ENCODE results near the gene SLC9A9.

GRCh38 chr3:143363949-143364348 is 484.3 kb downstream of the SLC9A9 start:
- TF ChIP-seq JUND (IDR thresholded peaks at IDR 0.05) = no peak
- TF ChIP-seq CTCF (IDR thresholded peaks at IDR 0.05; ENCODE audit: low read depth, low read length, missing input control) = no peak
- TF ChIP-seq ZBTB33 (IDR thresholded peaks at IDR 0.05) = no peak
- no peak for TF ChIP-seq RAD21 (IDR thresholded peaks at IDR 0.05)
- no peak for TF ChIP-seq YY1 (IDR thresholded peaks at IDR 0.05)
- no peak for TF ChIP-seq GABPA (IDR thresholded peaks at IDR 0.05 in 1 of 2, conservative IDR thresholded peaks at IDR 0.05 in 1 of 2)
- TF ChIP-seq TAF1 (conservative IDR thresholded peaks at IDR 0.05) = no peak
- no peak for TF ChIP-seq HNF4G (IDR thresholded peaks at IDR 0.05)
- TF ChIP-seq, protein P1, sequence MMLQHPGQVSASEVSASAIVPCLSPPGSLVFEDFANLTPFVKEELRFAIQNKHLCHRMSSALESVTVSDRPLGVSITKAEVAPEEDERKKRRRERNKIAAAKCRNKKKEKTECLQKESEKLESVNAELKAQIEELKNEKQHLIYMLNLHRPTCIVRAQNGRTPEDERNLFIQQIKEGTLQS (IDR thresholded peaks at IDR 0.05) = no peak
- TF ChIP-seq MAX (IDR thresholded peaks at IDR 0.05) = no peak
- no peak for TF ChIP-seq EGR1 (IDR thresholded peaks at IDR 0.05; ENCODE audit: low read depth in 2 of 2)
- no peak for TF ChIP-seq FOXA1 (IDR thresholded peaks at IDR 0.05)
